Measurements from ENCODE around the gene NOX1.
"Not testable (repeated sequence)": the region's sequence is repeated elsewhere in the genome, so short reads cannot be mapped to it uniquely, and the experiment has no call there.

The NOX1 gene

GRCh38 chrX:100802843-100803242, 71.3 kb downstream of the NOX1 start:
- no peak for DNase-seq (ENCODE audit: low read depth in 2 of 2)
- no peak overlapping the region for H3K4me3 ChIP-seq (replicated peaks in 1 of 2; ENCODE audit: low read depth in 2 of 2, low read length in 2 of 2)
- TF ChIP-seq CTCF (IDR thresholded peaks at IDR 0.05; ENCODE audit: low read depth, low read length), result no peak

GRCh38 chrX:100798484-100799214, 75.5 kb downstream of the NOX1 start:
- H3K4me3 ChIP-seq (replicated peaks in 1 of 2; ENCODE audit: low read depth in 2 of 2, low read length in 2 of 2), result no peak overlapping the region
- DNase-seq (ENCODE audit: low read depth in 2 of 2), result no peak
- TF ChIP-seq CTCF (IDR thresholded peaks at IDR 0.05; ENCODE audit: low read depth, low read length), result no peak

GRCh38 chrX:100797359-100797758, 76.8 kb downstream of the NOX1 start:
- TF ChIP-seq CTCF (IDR thresholded peaks at IDR 0.05; ENCODE audit: low read depth, low read length), result no peak
- no peak overlapping the region for H3K4me3 ChIP-seq (replicated peaks in 1 of 2; ENCODE audit: low read depth in 2 of 2, low read length in 2 of 2)

GRCh38 chrX:100796371-100796770, 77.8 kb downstream of the NOX1 start:
- not testable (repeated sequence) for H3K4me3 ChIP-seq (replicated peaks in 1 of 2; ENCODE audit: low read depth in 2 of 2, low read length in 2 of 2); DNase-seq (ENCODE audit: low read depth in 2 of 2)

More at GRCh38 chrX:100797359-100797758, 76.8 kb downstream of the NOX1 start:
- DNase-seq (ENCODE audit: low read depth in 2 of 2), result no peak

Measured in cardiac fibroblast (primary cell).